Stimulated activated CD4-positive, alpha-beta T cell treated with anti-CD3 and anti-CD28 coated beads, Interleukin-4, amount 100 ng/mL, for 1 hour (primary cell): ENCODE results near the gene COPS9.

Experiments
- DNase-seq: peaks from one replicate; pipeline ENCODE4 v3.0.0-alpha.2; 2020

COPS9 gene

DNA sequence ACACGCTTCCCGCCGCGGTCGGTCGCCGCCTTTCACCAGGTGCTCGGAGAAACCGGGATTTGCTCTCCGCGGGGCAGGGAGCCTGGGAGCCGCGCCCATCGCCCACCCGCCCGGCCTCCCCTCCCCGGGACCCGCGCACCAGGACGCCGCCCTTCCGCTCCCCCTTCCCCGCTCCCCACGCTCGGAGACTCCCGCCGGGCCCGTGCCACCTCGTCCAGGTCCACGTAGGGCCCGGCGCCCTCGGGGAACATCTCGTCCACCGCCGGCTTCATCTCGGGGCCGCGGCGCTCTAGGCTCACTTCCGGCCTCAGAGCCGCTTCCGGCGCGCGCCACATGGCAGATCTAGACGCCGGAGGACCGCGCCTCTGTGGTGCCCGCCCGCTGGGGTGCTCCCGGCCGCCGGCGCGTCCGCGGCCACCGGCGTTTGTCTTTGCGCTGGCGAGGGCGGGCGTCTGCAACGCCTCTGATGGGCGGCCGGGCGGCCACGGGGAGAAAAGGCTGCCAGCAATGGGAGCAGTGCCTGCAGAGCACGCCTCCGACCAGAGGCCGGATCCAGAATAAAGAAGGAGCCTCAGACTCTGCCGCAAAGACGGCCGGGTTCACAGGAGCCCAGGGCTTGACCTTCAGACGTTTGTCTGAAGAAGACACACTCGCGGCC lies at the start of gene COPS9:
Gene COPS9 (minus strand): TSS at position 293 of the 658 bp plus-strand sequence. CDS start 21 bp downstream, at position 272.
- peak; percentile 89 for DNase-seq

DNA sequence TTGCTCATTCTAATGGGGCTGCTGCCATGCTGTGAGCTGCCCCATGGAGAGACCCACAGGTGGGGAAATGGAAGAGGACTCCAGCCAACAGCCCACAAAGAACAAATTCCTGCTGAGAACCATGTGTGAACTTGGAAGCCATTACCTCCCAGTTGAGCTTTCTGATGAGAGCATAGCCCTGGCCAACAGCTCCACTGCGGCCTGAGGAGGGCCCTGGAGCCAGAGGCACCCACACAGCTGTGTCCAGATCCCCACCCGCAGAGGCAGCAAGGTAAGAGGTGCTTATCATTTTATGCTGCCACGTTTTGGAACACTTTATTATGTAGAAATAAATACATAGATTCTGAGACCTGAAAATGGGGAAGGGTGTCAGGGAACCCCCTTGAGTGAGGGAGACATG lies 48.6 kb upstream of the COPS9 start:
- DNase-seq = no peak

DNA sequence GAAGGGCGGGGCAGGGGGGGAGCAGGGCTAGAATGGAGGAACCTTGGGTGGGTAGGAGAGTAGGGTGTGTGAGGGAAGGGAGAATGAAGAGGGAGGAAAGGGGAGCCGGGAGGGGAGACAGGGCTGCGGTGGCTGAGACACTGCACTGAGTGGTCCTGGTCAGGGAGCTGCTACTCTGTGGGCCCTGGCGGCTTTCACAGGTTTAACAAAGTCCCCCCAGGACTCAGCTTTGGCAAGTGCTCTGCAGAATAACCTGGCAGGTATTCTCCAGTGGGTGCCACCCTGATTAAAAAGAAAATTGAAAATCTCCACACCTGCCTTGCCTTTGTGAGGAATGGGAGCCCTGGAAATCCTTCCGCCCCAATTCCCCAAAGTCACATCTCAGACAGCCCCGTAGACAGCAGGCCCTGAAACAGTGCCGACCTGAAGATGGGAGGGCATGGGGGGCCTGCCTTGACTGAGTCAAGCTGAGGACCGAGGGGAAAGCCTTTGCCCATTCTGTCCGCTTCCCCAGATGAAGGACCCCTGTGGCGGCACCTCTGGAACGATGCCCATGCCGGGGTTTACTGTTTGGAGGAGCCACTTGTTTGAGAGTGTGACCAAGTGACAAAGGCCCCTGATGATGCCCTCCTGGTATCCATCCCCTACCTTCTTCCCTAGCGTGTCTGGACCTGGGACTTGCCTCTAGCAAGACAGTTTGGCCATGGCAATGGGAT lies 47.9 kb upstream of the COPS9 start:
- DNase-seq = no peak

DNA sequence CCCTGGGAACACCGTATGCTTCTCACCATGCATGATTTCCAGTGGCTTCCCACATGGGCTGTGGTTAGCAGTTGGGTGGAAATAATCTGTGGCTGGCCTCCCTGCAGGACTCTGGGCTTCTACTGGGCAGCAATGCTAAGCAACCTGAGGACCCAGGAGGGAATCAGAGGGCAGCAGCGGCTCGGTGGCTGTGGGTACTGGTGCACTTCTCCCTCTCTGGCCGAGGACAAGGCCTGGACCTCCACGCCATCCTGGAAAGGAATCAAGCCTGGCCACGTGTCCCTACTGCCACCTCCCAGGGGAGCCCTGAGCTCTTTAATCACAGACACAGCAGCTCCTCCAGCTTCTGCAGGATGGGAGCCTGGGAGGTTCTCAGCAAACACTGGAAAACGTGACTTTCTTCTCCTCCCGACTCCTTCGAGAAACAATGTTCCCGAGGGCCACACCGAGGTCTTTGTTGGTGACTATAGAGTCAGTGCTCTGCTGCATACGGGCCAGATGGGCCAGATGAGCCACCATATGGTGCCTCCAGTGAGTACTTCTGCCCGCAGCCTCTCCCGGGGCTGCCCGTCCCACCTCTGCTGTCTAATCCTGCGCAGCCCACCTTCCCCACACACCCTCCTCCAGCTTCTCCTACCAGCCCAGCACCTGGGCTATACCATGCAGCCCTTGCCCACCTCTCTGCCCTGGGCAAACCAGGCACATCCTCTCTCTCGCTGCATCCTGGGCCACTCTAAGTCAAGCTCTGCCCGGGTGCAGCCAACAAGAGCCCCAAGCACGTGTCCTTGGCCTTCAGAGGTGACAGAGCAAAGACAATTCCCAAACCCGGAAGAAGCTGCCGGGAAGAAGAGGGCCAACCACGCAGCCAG lies 47.1 kb upstream of the COPS9 start:
- no peak for DNase-seq

DNA sequence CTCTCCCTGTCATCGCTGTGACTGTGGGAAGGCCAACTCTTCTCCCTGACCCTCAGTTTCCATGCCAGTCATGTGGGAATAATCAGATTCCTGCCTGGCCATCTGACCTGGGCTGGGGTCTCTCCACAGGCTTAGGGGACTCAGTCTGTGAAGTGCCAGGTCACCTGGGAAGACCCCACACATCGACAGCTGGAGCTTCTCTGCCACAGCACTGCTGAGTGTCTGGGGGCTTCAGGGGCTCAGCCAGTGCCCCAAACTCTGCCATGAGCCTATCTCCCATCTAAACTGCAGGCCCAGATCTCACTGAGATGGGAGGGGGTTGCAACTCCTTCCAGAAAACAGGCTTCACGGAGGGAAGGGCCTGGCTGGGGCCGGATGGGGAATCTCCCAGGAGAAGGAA lies 46.4 kb upstream of the COPS9 start:
- no peak for DNase-seq

DNA sequence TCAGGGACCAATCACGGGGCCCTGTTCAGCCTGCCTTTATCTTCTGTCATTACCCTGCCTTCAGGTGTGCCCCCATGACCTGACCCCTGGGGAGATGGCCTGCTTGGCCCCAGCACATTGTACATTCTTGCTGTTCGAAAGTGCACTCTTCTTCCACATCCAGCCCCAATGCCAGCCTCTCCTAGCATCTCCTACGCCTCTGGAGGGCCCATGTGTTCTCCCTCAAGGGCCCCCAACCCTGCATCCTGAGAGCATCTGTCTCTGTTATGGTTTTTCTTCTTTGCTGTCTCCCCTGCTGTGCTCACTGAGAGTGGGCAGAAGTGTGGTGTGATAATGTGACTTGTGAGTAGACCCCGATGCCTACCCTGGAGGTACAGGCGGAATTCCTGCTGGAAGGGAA lies 45.9 kb upstream of the COPS9 start:
- DNase-seq = no peak

DNA sequence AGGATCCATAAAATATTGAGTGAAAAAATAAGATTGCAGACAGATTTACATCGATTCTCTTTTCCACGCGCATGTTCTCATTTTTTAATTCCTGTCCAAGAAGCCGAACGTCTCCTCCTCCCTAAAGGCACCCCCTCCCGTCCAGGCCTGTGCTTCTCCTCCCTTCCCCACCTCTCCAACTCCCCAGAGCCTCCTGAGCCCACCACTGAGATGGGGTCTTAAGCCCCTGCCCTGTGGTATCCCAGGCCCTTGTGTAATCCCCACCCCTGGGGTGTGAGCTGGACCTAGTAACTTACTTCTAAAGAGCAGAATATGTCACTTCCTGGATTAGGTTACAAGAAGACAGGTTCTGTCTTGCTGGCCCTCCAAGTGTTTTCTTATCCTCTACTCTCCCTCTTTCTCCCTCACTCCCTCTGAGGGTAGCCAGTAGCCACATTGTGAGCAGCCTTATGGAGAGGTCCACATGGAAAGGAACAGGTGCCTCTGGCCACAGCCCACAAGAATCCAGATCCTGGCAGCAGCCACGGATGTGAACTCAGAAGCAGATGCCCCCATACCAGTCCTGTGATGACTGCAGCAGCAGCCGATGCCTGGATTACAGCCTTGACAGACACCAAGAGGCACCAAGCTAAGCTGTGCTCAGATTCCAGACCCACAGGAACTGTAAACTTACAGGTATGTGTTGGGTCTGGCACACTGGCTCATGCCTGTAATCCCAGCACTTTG lies 44.0 kb upstream of the COPS9 start:
- no peak for DNase-seq

DNA sequence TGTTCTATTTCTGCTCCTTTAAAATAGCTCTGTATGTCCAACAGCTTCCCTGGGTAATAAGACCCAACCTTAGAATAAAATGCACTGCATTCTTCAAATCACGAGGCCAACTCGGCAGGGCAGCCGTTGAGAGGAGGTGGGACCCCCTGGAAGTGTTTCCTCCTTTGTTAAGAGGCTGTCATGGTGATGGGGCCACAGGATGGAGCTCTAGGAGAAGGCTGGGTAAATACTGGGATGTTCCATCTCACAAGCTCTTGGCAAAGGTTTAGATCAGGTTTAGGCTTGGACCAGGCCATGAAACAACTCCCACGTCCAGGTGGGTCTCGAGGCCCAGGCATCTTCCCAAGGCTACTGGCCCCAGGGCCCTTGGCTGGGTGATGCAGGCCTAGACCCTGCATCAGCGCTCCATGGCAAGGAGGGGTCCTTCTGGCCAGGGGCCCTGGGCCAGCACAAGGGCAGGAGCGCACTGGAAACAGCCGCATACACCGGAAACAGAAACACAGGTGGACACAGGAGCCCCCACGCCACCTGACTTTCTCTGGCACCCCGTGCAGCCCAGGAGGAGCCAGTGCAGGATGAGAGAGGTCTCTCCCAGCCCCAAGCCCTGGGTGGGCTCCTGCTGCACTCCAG lies 43.2 kb upstream of the COPS9 start:
- DNase-seq = no peak

DNA sequence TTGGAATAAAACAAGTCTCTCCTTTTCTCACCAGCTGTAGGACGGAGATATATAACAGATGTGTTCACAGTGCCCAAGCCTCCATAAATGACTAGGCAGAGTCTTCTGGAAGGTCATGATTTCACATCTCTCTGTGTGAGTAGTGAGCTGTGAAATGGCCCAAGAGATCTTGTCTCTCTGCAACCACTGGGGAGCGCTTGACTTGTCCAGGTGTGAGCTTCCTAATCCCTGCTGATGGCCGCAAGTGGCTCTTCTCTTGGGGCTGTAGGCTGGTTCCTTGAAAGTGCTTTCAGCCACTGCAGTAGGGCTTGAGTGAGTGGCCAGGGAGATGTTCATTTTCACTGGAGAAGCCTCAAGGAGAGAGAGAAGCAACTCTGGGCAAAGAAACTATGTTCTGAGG lies 42.5 kb upstream of the COPS9 start:
- no peak for DNase-seq

DNA sequence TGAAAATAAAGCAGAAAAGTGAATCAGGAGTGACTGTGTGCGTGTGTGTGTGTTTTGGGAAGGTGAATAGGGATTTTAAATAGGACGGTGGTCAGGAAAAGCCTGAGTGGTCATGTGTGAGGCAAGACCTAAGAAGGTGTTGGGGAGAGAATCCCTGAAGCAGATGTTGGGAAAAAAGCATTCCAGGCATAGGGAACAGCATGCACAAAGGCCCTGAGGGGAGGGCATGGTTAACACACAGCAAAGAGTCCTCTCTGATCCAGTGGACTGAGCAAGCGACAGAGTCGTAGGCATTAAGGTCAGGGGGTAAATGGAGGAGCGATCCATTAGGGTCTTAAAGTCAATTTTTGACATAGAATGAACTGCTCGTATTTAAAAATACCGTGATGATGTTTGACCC lies 38.4 kb upstream of the COPS9 start:
- DNase-seq = no peak

DNA sequence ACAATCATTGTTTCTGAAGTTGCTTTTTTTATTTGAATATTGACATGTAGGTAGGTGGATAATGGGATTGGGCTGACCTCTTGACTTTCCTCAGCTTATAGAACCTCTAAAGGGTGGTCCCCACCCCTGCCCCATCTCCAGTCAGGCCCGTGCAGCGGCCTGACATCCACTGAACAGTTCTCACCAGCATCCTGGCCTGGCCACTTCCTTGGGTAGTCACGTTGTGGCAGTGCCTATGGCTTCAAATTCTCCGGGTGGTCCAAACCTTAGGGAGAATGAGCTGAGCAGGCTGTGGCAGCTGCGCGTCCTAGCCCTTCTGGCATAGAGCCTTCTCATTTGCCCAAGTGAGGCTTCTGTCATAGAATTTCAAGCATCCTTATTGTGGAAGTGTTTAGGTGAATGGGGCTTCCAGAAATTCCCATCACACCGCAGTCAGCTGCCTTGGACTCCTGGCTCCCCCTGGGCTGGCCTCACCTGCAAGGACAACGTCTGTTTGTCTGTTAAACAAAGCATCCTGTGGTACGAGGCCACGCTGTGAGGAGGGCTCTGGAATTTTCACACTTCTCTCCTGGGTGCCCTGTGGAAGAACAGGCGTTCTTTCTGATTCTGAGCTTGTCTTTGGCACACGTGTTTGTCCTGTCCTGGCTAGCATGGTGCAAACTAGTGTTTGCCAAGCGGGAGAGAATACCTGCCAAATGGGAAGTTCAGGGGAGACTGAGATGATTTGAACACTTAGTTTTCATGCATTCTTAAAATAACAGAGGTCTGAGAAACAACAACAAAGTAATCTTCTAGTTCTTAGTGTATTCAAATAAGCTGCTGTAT lies 36.2 kb upstream of the COPS9 start:
- no peak for DNase-seq

DNA sequence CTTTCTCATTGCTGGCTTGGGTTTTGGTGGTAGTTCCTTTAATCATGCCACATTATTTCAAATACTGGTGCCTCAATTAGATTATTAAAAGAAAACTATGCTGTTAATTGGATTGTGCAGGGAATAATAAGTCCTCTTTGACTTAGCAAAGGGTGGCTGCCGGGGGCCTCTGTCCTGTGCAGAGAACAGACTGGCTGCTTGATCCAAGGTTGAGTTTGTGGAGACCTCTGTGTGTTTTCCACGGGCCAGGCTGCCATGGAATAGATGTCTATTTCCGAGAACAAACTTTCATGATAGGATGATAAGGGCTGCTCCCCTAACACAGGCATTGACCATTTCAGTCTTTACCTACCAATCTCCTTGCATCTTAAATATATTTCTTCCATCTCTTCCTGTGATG lies 34.8 kb upstream of the COPS9 start:
- no peak for DNase-seq

DNA sequence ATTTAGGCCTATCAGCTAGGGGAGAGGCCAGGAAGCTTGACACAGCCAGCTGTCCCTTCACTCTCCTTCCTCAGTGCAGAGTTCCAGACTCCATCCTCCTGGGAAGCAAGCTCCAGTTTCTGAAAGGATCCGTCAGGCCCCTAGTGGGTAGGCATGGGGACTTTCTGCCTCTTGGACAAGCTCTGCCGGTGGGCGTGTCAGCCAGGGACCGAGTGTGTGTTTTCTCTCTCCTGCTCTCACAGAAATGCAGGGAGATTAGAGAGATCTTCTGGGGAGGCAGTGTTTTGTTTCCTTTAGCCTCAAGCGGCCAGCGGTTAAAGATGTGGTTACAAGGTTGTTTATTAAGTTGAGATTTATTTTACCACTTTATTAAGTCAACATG lies 34.2 kb upstream of the COPS9 start:
- no peak for DNase-seq

DNA sequence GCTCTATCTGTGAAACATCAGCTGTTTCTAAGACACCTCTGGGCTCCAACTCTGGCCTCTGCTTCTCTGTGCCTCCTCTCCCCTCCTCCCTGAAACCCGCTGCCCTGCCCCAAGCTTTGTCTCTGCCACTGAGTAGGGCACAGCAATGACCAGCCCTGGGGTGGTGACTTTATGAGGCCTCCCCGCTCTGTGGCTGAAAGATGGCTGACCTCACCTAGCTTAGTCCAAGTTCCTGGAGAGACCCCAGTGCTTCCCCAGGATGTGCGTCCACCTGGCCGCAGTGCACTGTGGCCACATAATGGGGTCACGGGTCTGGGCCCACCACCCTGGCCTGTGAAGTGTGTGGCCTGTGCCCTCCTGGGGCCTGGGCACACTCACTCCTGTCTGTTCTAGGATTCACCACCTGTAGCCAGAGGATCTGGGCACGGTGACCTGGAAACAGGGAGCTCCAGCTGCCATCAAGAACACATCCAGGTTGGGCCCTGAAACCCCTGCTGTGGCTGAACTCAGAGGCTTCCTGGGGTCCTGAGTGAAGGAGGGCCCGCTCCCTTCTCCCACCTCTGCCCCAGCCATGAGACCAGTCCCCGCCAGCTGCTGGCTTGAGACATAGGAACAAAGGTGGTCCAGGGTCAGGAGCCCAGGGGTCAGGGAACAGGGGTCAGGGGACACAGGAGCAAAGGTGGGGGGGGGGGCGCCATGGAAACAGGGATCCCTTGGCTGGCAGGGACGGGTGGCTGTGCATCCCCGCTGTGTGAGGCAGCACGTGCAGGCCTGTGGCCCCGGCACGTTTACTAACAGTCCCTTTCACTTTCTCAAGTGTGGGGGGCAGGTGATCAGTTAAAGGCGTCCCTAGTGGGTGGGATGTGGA lies 33.6 kb upstream of the COPS9 start:
- DNase-seq = no peak

DNA sequence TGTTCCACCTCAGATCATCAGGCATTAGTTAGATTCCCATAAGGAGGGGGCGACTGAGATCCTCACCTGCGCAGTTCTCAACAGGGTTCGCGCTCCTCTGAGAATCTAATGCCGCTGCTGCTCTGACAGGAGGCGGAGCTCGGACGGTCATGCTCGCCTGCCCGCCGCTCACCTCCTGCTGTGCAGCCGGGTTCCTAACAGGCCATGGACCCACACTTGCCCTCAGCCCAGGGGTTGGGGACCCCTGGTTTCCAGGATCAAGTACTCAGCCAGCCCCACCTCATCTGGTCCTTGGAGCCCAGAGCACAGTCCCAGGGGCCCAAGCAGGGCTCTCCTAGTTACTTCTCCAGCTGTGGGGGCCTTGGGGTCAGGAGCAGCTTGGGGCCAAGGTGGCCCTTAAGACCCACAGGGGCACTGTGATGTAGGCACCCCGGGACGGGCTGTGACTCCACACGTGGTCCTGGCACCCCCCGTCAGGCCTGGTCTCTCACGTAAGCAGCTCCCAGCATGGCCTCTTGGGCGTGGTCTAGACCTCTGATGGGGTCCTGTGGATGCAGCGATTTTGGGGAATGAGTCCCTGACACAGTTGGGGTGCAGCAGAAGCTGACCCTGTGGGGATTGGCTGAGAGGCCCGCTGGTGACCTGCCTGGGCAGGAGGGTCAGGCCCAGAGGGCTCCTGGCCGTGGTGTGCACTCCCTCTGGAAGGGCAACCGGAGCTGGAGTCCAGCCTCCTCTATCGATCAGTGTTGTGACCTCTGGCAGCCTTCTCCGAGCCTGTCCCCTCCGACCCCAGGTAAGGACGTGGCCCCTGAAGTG lies 32.6 kb upstream of the COPS9 start:
- DNase-seq = no peak

DNA sequence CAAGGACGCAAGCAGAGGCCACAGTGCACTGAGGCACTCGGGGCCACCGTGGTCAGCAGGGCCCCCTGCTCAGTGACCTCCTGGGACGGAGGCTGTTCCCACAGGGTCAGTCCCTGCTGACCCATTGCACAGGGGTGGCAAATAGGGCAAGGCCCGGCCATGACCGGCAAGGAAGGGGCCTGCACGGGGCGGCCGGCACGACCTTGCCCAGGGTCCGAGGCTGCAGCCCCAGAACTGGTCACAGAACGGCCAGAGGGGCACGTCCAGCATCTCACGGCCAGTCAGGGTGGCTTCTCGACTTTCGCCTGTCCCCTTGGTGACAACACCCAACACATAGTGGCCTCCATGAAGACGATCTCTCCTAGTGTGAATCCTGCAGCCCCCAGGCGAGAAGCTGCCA lies 31.9 kb upstream of the COPS9 start:
- DNase-seq = no peak

DNA sequence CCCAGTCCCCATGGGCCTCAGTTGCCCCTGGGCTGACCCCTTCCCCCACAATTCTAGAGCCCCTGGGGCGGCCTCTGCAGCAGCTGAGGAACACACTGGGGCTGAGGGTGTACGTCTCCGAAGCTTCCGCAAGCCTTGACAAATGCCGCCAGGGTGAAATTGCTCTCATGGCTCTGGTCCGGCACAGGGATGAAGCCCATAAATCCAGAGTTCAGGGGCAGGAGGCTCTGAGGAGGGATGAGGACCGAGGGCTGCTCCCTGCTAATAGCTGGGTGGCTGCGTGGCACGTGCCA lies 31.4 kb upstream of the COPS9 start:
- DNase-seq = no peak

DNA sequence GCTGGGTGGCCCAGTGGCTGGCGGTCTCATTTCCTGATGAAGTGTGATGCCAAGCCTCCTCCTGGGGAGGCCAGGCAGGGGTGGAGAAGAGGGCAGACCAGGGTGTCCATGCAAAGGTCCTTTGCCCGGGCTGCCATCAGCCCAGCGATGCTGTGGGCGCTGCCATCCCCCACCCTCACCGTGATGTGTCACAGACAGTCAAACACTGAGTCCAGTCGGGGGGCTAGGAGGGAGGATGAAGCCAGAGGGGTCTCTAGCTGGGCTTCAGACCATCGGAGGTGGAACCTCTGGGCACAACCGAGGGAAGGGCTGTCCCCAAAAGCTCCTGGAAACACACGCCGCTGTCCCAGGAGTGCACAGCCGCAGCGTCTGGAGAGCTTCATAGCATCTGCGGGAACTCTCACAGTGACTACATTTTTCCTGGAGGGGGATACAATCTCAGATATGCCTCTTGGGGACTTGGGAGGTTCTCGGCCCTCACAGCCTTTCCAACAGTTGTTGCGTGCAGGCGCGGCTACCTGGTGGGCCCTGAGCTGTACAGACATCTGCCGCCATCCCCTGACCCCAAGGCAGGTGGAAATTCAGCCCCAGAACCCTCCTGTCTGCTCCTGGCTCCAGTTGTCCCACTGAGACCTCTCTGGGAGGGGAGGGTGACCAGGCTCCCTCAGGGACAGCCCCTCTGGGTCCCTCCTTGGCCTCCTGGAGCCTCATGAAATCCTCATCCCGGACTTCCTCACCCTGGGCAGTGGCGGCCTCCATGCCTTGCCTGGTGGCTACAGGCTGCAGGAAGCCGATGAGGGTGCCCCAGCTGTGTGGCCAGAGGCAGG lies 30.9 kb upstream of the COPS9 start:
- no peak for DNase-seq

DNA sequence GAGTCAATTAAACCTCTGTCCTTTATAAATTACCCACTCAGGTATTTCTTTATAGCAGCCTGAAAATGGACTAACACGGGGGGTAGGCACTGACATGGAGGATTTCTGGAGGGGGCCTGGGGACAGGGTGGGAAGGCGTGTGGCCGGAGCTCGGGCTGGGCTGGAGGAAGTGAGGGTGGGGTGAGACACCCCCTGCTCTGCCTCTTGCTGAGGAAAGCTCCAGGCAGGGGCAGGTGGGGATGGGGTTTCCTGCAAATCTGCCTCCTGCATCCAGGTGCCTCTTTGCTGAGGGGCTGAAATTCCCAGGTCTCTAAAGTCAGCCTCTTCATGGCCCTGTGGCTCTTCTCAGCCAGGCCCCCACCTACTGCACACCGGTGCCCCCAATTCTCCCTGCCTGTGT lies 30.1 kb upstream of the COPS9 start:
- no peak for DNase-seq
